Right ventricle myocardium inferior (tissue), 1 donor: ENCODE results near the gene SCARF1. TPM values are rescaled to one million over a fixed set of nuclear protein-coding genes. Genes with fewer than 3 reads are reported as not detected.
"Not testable (repeated sequence)": the region's sequence is repeated elsewhere in the genome, so short reads cannot be mapped to it uniquely, and the experiment has no call there.

ENCODE experiments used
- ATAC-seq: fragments of 200-7000 bp; cut with Tn5 transposase; one replicate; pipeline ENCODE4 v1.9.1; 2020; ENCODE audit warnings: mild to moderate bottlenecking, moderate library complexity
- DNase-seq: peaks from one replicate; pipeline ENCODE4 v3.0.0; 2021; ENCODE audit errors: missing footprints
- intact Hi-C: fragments of 100-400 bp; cut with DNase I; formaldehyde crosslinking; loops from one replicate; pipeline ENCODE4 v1.11.0; 2022
- long read RNA-seq: library from polyadenylated mRNA; unstranded; transcript quantifications from one replicate; pipeline ENCODE4 v2.0.0, GENCODE V29; 2021
- total RNA-seq: library from RNA; stranded (reverse); fragmentation: NEBNext Ultra II Directional; extraction: Animal tissue kit (Norgen Biotek cat#: 25700); gene quantifications from one replicate; pipeline ENCODE4 v1.2.1, GENCODE V29; 2021
- donor health status: DM: no; HTN: yes; CAD: no; lungs with severe emphysema.

SCARF1 gene
- 12.4 TPM for total RNA-seq
- long read RNA-seq, transcript SCARF1-201 (11 exons, 3,443 nt), result major isoform, 13 of 27 reads
- long read RNA-seq, partial matches to known transcripts, result 10 of 27 reads
- long read RNA-seq, other reads (novel, unspliced or antisense), result 2 of 27 reads

- intact Hi-C loops, result loop anchor here (5.0 kb wide), 2 partner anchors 188 to 388 kb away; partner anchors contain the start of gene CRK
- ATAC-seq (no peak), DNase-seq (peak; percentile 84)
Measured at GRCh38 chr17:1645207-1646171, at the start of gene SCARF1. Gene SCARF1 (minus strand): TSS chr17:1645732. CDS start chr17:1645697, 35 bp downstream.

- ATAC-seq (no peak), DNase-seq (no peak)
- intact Hi-C loops, result no loop called here
Measured at GRCh38 chr17:1693339-1693738, 47.8 kb upstream of the SCARF1 start.

- DNase-seq (no peak), ATAC-seq (no peak)
- intact Hi-C loops, result no loop called here
Measured at GRCh38 chr17:1690544-1691221, 45.2 kb upstream of the SCARF1 start.

GRCh38 chr17:1688405-1688804, 42.9 kb upstream of the SCARF1 start:
- intact Hi-C loops, ATAC-seq, DNase-seq: not testable (repeated sequence)

GRCh38 chr17:1686086-1686485, 40.6 kb upstream of the SCARF1 start:
- no peak for DNase-seq
- no peak for ATAC-seq
- intact Hi-C loops, result no loop called here

- DNase-seq, result peak; percentile 98
- intact Hi-C loops, result loop anchor here (2.0 kb wide), 1 partner anchor 26 kb away; the partner anchor contains the start of gene TLCD2
Measured at GRCh38 chr17:1684378-1685189, 39.1 kb upstream of the SCARF1 start, which contains the start of gene PRPF8. Gene PRPF8 (minus strand): TSS chr17:1684867. CDS start chr17:1684571, 296 bp downstream.

GRCh38 chr17:1683459-1683858, 37.9 kb upstream of the SCARF1 start:
- intact Hi-C loops, result no loop called here
- no peak for DNase-seq
- ATAC-seq, result no peak

More at GRCh38 chr17:1684378-1685189, 39.1 kb upstream of the SCARF1 start, which contains the start of gene PRPF8:
- peak; percentile 100 for ATAC-seq

- ATAC-seq, result no peak
- intact Hi-C loops, result no loop called here
- no peak for DNase-seq
Measured at GRCh38 chr17:1676401-1676800, 30.9 kb upstream of the SCARF1 start.

- ATAC-seq, result no peak
- intact Hi-C loops, result no loop called here
- DNase-seq, result no peak
Measured at GRCh38 chr17:1673041-1673785, 27.7 kb upstream of the SCARF1 start.

GRCh38 chr17:1663934-1664333, 18.4 kb upstream of the SCARF1 start:
- not testable (repeated sequence) for ATAC-seq

GRCh38 chr17:1661045-1661444, 15.5 kb upstream of the SCARF1 start:
- peak; percentile 11 for ATAC-seq
- DNase-seq, result no peak
- intact Hi-C loops, result loop anchor here (10.0 kb wide), 1 partner anchor 384 kb away; the partner anchor contains the start of gene OVCA2

More at GRCh38 chr17:1663934-1664333, 18.4 kb upstream of the SCARF1 start:
- intact Hi-C loops, result loop anchor here (10.0 kb wide), 1 partner anchor 381 kb away; the partner anchor contains the start of gene OVCA2
- peak; percentile 5 for DNase-seq

GRCh38 chr17:1658100-1658499, 12.6 kb upstream of the SCARF1 start:
- ATAC-seq, result no peak
- intact Hi-C loops, result no loop called here
- no peak for DNase-seq

GRCh38 chr17:1653735-1654134, 8.2 kb upstream of the SCARF1 start:
- DNase-seq (no peak), ATAC-seq (no peak)
- intact Hi-C loops, result no loop called here

- intact Hi-C loops, ATAC-seq, DNase-seq: not testable (repeated sequence)
Measured at GRCh38 chr17:1652794-1653193, 7.3 kb upstream of the SCARF1 start.

- intact Hi-C loops, result no loop called here
Measured at GRCh38 chr17:1651559-1651844, 6.0 kb upstream of the SCARF1 start.

GRCh38 chr17:1650731-1651558, 5.4 kb upstream of the SCARF1 start:
- DNase-seq (no peak), ATAC-seq (no peak)
- intact Hi-C loops, result no loop called here

More at GRCh38 chr17:1651559-1651844, 6.0 kb upstream of the SCARF1 start:
- ATAC-seq (no peak), DNase-seq (no peak)
